Erythroblast (primary cell): ENCODE measurements around the gene CADPS2.

Experiments used
- GATA1 ChIP-seq: IDR thresholded peaks from 2 replicates; pipeline ENCODE4 v1.6.1; 2011; ENCODE audit warnings: low read depth, mild to moderate bottlenecking, control low read depth, low read length, moderate library complexity
- POLR2A ChIP-seq: IDR thresholded peaks from 2 replicates; pipeline ENCODE4 v1.6.1; 2011; ENCODE audit warnings: mild to moderate bottlenecking, low read length

DNA sequence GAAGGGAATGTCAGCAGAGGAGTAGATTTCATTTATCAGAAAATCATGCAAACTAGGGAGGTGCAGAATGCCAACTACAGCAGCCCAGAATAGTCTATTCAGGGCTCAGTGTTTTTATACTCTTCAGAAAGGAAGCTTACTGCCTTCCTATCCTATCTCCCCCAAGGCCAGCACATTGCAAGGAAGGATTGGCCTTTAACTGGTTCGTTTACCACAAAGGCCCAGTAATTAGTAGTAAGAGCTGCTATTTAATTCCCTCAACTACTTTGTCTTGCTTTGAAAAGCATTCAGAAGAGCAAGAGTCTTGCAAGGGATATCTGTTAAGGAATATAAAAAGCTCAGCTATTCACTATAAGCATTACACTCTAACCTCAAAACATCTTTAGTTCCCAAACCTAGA is 97.1 kb downstream of the CADPS2 start:
- TF ChIP-seq POLR2A (no peak), GATA1 (no peak)
